Bronchial epithelial cell (primary cell): Measurements from ENCODE around the gene FAM81A. TPM values are rescaled to one million over a fixed set of nuclear protein-coding genes. Genes with fewer than 3 reads are reported as not detected.

ENCODE experiments used
- DNase-seq: peaks from one replicate; pipeline ENCODE4 v3.0.0-alpha.2; 2010; ENCODE audit warnings: low read depth
- FAIRE-seq: peaks from 2 replicates; lab custom pipeline; 2011; peaks lifted over from hg19 to GRCh38; lab: Jason Lieb, UNC
- H3K27me3 ChIP-seq: 2 replicates; pipeline ENCODE4 v1.5.1; 2011; ENCODE audit warnings: low read length; ENCODE audit not compliant: control insufficient read depth, insufficient read depth
- H3K36me3 ChIP-seq: 2 replicates; pipeline ENCODE4 v1.5.1; 2011; ENCODE audit warnings: low read length; ENCODE audit not compliant: control insufficient read depth, insufficient read depth
- H3K4me3 ChIP-seq: 2 replicates; pipeline ENCODE4 v1.5.1; 2011; ENCODE audit warnings: mild to moderate bottlenecking, low read depth, low read length, control low read depth
- CTCF ChIP-seq: IDR thresholded peaks from 2 replicates; pipeline ENCODE4 v1.5.1; 2011; ENCODE audit warnings: mild to moderate bottlenecking, moderate library complexity, low read length, control low read depth, inconsistent platforms; ENCODE audit not compliant: insufficient read depth, severe bottlenecking
- total RNA-seq: library from RNA; depleted of rRNA; stranded (reverse); fragments of >200 nt; gene quantifications from 2 replicates; pipeline ENCODE4 v1.2.1, GENCODE V29; 2014

FAM81A gene
- total RNA-seq, 1 donor from 2014 or later, result 0.26 TPM

- FAIRE-seq (no peak), DNase-seq (no peak)
- Histone ChIP-seq H3K36me3 (no peaks in the 10 kb centered on the region), H3K4me3 (no peak overlapping the region), H3K27me3 (no peaks in the 10 kb centered on the region)
- TF ChIP-seq CTCF, result no peak
Measured at GRCh38 chr15:59541750-59542149, 103.8 kb downstream of the FAM81A start.

- Histone ChIP-seq H3K4me3 (no peak overlapping the region), H3K36me3 (no peaks in the 10 kb centered on the region), H3K27me3 (no peaks in the 10 kb centered on the region)
- no peak for TF ChIP-seq CTCF
- FAIRE-seq, result no peak
- peak; percentile 37 for DNase-seq
Measured at GRCh38 chr15:59543721-59544547, 105.9 kb downstream of the FAM81A start.

DNA sequence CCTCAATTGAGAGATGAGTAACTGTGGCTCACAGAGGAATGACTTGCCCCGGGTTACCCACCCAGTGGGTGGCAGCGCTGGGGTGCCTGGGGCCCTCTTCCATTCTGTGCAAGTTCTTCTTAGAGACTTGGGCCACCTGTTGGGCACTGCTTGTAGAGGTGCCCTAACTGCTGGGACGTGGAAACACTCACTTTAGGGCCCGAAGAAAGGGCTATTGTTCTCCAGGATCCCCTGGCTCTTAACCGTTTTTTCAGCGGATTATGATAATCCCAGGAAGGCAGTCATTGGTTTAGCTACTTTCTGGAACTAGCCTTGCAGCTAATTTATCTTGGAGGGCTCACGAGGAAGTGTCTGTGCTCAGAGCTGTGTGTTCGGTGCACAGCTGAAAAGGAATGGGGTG, 107.6 kb downstream of the FAM81A start:
- Histone ChIP-seq H3K36me3 (no peaks in the 10 kb centered on the region), H3K4me3 (no peak overlapping the region), H3K27me3 (no peaks in the 10 kb centered on the region)
- FAIRE-seq (no peak), DNase-seq (no peak)
- TF ChIP-seq CTCF, result no peak

DNA sequence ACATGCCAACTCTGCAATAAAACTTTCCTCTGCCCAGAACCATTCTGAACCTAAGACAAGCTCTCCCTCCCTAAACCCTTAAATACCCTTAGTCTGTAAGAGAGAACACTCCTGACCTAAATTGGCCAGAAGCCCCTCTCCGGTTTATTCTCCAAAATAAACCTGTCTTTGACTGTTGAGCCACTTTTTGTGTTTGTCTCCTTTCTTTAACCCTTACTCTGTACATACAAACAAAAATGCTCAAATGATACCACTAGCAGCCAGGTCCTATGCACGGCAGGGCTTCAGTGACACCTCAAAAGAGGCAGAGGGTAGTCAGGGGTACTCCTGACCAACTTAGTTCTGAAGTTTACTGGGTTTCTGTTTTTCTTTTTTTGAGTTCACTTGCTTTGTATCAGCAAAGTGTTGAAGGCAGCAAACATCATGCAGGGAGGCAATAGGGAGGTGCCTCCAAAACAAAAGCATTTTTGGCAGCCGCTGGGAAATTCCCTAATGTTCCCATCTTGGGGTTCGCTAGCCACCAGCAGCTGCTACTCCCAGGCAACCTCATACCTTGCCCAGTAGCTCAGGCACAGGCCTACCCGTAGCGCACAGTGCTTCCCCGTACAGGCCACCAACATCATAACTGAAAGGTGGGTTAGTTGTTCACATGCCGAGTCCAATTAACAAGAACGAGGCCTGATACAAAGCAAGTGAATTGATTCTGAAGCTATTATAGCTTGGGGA, 110.7 kb downstream of the FAM81A start:
- no peak for DNase-seq
- no peak for TF ChIP-seq CTCF
- no peak overlapping the region for H3K4me3 ChIP-seq
- H3K36me3 ChIP-seq, result no peaks in the 10 kb centered on the region
- H3K27me3 ChIP-seq, result no peaks in the 10 kb centered on the region
- no peak for FAIRE-seq

DNA sequence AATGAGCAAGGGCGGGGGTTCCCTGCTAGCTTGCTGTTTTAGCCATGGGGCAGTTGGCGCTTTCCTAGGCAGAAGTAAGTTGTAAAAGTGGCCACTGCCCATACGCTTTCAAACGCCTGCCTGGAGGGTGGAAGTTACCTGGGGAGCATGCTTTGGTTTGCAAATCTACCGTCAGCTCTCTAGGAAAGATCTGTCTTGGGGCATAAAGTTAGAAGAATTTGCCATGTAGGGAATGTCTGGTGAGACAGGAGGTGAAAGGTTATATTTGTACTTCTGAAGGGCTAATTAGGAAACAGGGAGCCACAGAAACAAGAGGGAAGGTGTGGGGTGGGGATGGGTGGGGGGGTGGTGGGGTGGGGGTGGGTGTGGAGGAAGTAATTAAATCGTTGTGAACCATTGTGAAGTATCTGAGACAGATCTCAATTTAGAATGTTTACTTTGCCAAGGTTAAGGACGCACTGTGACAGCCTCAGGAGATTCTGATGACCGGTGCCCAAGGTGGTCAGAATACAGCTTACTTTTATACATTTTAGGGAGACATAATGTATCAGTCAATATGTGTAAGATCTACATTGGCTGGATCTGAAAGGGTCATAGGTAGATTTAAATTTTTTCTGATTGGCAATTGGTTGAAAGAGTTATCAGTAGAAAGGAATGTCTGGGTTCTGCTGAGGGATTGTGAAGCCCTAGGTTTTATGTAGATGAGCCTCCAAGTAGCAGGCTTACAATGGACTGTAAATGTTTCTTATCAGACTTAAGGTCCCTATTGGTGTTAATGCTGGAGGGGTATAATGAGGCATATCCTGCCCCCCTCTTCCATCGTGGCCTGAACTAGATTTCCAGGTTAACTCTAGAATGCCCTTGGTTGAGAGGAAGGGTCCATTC, 111.6 kb downstream of the FAM81A start:
- Histone ChIP-seq H3K4me3 (no peak overlapping the region), H3K27me3 (no peaks in the 10 kb centered on the region), H3K36me3 (no peaks in the 10 kb centered on the region)
- DNase-seq (no peak), FAIRE-seq (no peak)
- TF ChIP-seq CTCF, result no peak
